Keratinocyte (primary cell): ENCODE results near the gene MYRIP. TPM values are rescaled to one million over a fixed set of nuclear protein-coding genes. Genes with fewer than 3 reads are reported as not detected.

ENCODE experiments used
- DNase-seq: peaks from one replicate; pipeline ENCODE4 v3.0.0-alpha.2; 2011; ENCODE audit warnings: low read depth, missing footprints, low spot score
- FAIRE-seq: peaks from 2 replicates; lab custom pipeline; 2011; peaks lifted over from hg19 to GRCh38; lab: Jason Lieb, UNC
- H2AFZ ChIP-seq: 2 replicates; pipeline ENCODE4 v1.6.0; 2012; ENCODE audit warnings: low read length, control low read depth, inconsistent platforms; ENCODE audit not compliant: control insufficient read depth
- H3K27ac ChIP-seq: 2 replicates; pipeline ENCODE4 v1.5.1; 2011; ENCODE audit warnings: low read length; ENCODE audit not compliant: control insufficient read depth, insufficient read depth
- H3K27me3 ChIP-seq: 3 replicates; pipeline ENCODE4 v1.6.0; 2011; ENCODE audit warnings: low read length; ENCODE audit not compliant: control insufficient read depth, insufficient read depth; ENCODE audit errors: extremely low read depth
- H3K36me3 ChIP-seq, 2 experiments: 2 replicates in 1 of 2; 3 replicates in 1 of 2; pipeline ENCODE4 v1.5.1; 2011; ENCODE audit warnings: low read length in 2 of 2, mild to moderate bottlenecking in 1 of 2; ENCODE audit not compliant: control insufficient read depth in 2 of 2, insufficient read depth in 2 of 2; ENCODE audit errors: extremely low read depth in 1 of 2
- H3K4me1 ChIP-seq: 3 replicates; pipeline ENCODE4 v1.5.1; 2011; ENCODE audit warnings: low read length; ENCODE audit not compliant: control insufficient read depth, insufficient read depth; ENCODE audit errors: extremely low read depth
- H3K4me2 ChIP-seq: 3 replicates; pipeline ENCODE4 v1.6.0; 2011; ENCODE audit warnings: low read depth, low read length; ENCODE audit not compliant: control insufficient read depth, insufficient read depth; ENCODE audit errors: extremely low read depth
- H3K4me3 ChIP-seq, 3 experiments: fragments of 200-600 bp in 1 of 3; sonication (generic) in 1 of 3; 2 replicates in 2 of 3; 3 replicates in 1 of 3; pipeline ENCODE4 v1.5.1; 2011 to 2016; ENCODE audit warnings: low read length in 3 of 3, mild to moderate bottlenecking in 3 of 3, control low read depth in 2 of 3, inconsistent platforms in 1 of 3, low read depth in 1 of 3, mixed read lengths in 1 of 3, mixed run types in 1 of 3, moderate library complexity in 1 of 3; ENCODE audit not compliant: control insufficient read depth in 2 of 3, insufficient read depth in 2 of 3; ENCODE audit errors: extremely low read depth in 1 of 3
- H3K79me2 ChIP-seq: 2 replicates; pipeline ENCODE4 v1.6.0; 2012; ENCODE audit warnings: low read length; ENCODE audit not compliant: control insufficient read depth, insufficient read depth
- H3K9ac ChIP-seq: 3 replicates; pipeline ENCODE4 v1.6.0; 2011; ENCODE audit warnings: low read length; ENCODE audit not compliant: control insufficient read depth, insufficient read depth; ENCODE audit errors: extremely low read depth
- H3K9me1 ChIP-seq: 3 replicates; pipeline ENCODE4 v1.6.0; 2011; ENCODE audit warnings: low read length; ENCODE audit not compliant: control insufficient read depth, insufficient read depth; ENCODE audit errors: extremely low read depth
- H3K9me3 ChIP-seq: 2 replicates; pipeline ENCODE4 v1.5.1; 2012; ENCODE audit warnings: low read depth, low read length; ENCODE audit not compliant: control insufficient read depth
- H4K20me1 ChIP-seq: 3 replicates; pipeline ENCODE4 v1.6.0; 2011; ENCODE audit warnings: low read length; ENCODE audit not compliant: control insufficient read depth, insufficient read depth; ENCODE audit errors: extremely low read depth
- EZH2 ChIP-seq: IDR thresholded peaks from one replicate; pipeline ENCODE4 v1.6.1; 2012; ENCODE audit warnings: inconsistent platforms, mild to moderate bottlenecking, low read length, moderate library complexity
- dilution Hi-C: fragments of 300-500 bp; cut with MboI; formaldehyde crosslinking; loops from one replicate; pipeline ENCODE4 v1.7.0; 2020; ENCODE audit warnings: low sequenced_read_pairs; ENCODE audit not compliant: extremely low pct_ligation_motif_present
- polyA plus RNA-seq, 5 experiments: library from polyadenylated mRNA; depleted of rRNA in 3 of 5; stranded (reverse) in 3 of 5; stranded (forward) in 1 of 5; unstranded in 1 of 5; fragments of >200 nt; gene quantifications; 1 replicate in 1 of 5; 2 replicates in 3 of 5; 3 replicates in 1 of 5; pipeline versions ENCODE4 v1.2.1 to v1.2.3, GENCODE V29; 2011 to 2012; ENCODE audit warnings: missing spikeins in 2 of 5, low read depth in 1 of 5, low replicate concordance in 1 of 5
- TF ChIP-seq, protein P1 (sequence below), 3 experiments: IDR thresholded peaks in 1 of 3; conservative IDR thresholded peaks in 1 of 3; optimal IDR thresholded peaks in 1 of 3; 2 replicates in 2 of 3; 3 replicates in 1 of 3; pipeline versions ENCODE3 to v1.5.1; 2011; ENCODE audit warnings: low read length in 3 of 3, mild to moderate bottlenecking in 3 of 3, moderate library complexity in 2 of 3, control low read depth in 1 of 3, inconsistent platforms in 1 of 3; ENCODE audit not compliant: insufficient read depth in 2 of 3; ENCODE audit errors: extremely low read depth in 1 of 3

The MYRIP gene
- polyA plus RNA-seq, 1 donor (not counting 4 experiments of a cell fraction or from before 2014, with no cell fraction given): 0.01 TPM

DNA sequence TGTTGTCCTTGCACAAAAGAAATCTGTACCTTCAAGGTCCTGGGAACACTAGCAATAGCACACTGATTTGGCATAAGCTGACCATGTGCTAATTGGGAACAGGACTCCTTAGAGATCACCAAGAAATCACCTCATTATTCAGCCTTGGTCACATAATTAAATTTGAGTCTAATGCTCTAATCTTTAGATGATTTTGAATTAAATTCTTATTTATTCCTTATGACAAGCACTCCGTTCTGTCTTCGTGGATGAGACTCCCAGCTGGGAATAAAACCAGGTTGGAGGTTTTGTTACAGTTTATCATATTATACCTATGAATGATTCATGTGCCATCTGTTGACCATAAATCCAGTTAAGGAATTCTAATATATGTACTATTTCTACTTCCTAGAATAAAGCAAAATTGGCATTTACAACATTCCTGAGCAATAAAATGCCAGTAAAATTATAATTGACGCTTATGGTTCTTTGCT, 162.2 kb downstream of the MYRIP start:
- Histone ChIP-seq H3K27ac (no peak overlapping the region), H3K9me3 (no peaks in the 10 kb centered on the region), H2AFZ (no peak overlapping the region), H3K79me2 (no peaks in the 10 kb centered on the region), H3K9me1 (no peaks in the 10 kb centered on the region), H3K27me3 (no peaks in the 10 kb centered on the region), H3K4me2 (no peak overlapping the region), H3K36me3 (no peaks in the 10 kb centered on the region), H3K4me3 (no peak overlapping the region), H3K9ac (no peak overlapping the region), H3K4me1 (no peaks in the 10 kb centered on the region), H4K20me1 (no peaks in the 10 kb centered on the region)
- dilution Hi-C loops: no loop called here
- FAIRE-seq (no peak), DNase-seq (no peak)
- TF ChIP-seq, protein P1, sequence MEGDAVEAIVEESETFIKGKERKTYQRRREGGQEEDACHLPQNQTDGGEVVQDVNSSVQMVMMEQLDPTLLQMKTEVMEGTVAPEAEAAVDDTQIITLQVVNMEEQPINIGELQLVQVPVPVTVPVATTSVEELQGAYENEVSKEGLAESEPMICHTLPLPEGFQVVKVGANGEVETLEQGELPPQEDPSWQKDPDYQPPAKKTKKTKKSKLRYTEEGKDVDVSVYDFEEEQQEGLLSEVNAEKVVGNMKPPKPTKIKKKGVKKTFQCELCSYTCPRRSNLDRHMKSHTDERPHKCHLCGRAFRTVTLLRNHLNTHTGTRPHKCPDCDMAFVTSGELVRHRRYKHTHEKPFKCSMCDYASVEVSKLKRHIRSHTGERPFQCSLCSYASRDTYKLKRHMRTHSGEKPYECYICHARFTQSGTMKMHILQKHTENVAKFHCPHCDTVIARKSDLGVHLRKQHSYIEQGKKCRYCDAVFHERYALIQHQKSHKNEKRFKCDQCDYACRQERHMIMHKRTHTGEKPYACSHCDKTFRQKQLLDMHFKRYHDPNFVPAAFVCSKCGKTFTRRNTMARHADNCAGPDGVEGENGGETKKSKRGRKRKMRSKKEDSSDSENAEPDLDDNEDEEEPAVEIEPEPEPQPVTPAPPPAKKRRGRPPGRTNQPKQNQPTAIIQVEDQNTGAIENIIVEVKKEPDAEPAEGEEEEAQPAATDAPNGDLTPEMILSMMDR (optimal IDR thresholded peaks at IDR 0.05 in 1 of 3, IDR thresholded peaks at IDR 0.05 in 1 of 3, conservative IDR thresholded peaks at IDR 0.05 in 1 of 3; ENCODE audit: extremely low read depth in 1 of 3, insufficient read depth in 2 of 3, low read length in 3 of 3): no peak
- no peak for TF ChIP-seq EZH2

DNA sequence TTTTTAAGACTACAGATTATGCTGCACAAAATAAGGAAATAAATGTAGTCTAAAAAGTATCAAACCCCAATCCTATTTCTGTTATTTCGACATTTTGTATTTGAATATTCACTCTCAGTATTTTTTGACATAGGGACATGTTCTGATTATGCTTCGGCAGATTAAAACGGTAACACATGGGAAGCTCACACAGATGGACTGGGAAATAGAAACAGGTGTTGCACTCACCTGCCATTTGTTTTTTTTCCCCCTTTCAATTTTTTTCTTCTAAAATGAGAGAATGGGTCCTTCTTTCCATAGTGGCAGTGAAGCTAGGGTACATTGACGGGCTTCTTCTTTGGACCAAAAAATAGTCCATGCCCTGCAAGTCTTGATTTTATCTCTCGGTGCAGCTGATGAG, 163.1 kb downstream of the MYRIP start:
- no peak overlapping the region for H3K4me2 ChIP-seq
- no peak overlapping the region for H3K27ac ChIP-seq
- DNase-seq: no peak
- H3K4me3 ChIP-seq: no peak overlapping the region
- no peaks in the 10 kb centered on the region for H3K9me1 ChIP-seq
- no peaks in the 10 kb centered on the region for H3K27me3 ChIP-seq
- H3K79me2 ChIP-seq: no peaks in the 10 kb centered on the region
- no peak overlapping the region for H3K9ac ChIP-seq
- H3K4me1 ChIP-seq: no peaks in the 10 kb centered on the region
- FAIRE-seq: no peak
- H4K20me1 ChIP-seq: no peaks in the 10 kb centered on the region
- TF ChIP-seq EZH2: no peak
- TF ChIP-seq, protein P1 (optimal IDR thresholded peaks at IDR 0.05 in 1 of 3, IDR thresholded peaks at IDR 0.05 in 1 of 3, conservative IDR thresholded peaks at IDR 0.05 in 1 of 3; ENCODE audit: extremely low read depth in 1 of 3, insufficient read depth in 2 of 3, low read length in 3 of 3): no peak
- no peaks in the 10 kb centered on the region for H3K9me3 ChIP-seq
- dilution Hi-C loops: no loop called here
- no peak overlapping the region for H2AFZ ChIP-seq
- H3K36me3 ChIP-seq: no peaks in the 10 kb centered on the region
